Activated naive CD4-positive, alpha-beta T cell treated with Interleukin-2 at 50 U/mL for 16 hours (primary cell): ENCODE data around the gene ZNF883.
"Not testable (repeated sequence)": the region's sequence is repeated elsewhere in the genome, so short reads cannot be mapped to it uniquely, and the experiment has no call there.

Source experiments
- DNase-seq: peaks from one replicate; pipeline ENCODE4 v3.0.0-alpha.2; 2020

The ZNF883 gene

DNA sequence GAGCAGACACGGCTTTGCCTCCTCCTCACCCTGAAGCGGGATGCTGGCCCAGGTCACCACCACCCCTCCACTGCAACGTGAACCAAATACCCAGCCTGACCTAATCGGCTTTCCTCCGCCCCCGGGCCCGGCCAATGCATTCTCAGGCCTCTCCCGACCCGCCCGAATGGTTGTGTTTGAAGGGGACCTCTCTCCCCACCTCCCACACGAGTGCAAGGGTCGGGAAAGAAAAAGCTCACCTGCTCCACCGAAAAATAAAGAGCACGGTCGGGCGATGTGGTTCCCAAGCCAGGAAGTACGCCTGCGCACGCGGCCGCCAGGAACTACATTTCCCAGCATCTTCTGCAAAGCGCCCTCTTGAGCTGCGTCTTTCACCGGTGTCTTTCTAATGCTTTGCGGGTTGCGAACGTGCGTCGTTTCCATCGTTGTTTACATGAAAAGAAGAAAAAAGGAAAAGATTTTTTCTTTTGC is at the start of gene ZNF883:
Gene ZNF883 (minus strand): TSS at position 282 of the 471 bp plus-strand sequence.
- peak; percentile 11 for DNase-seq

DNA sequence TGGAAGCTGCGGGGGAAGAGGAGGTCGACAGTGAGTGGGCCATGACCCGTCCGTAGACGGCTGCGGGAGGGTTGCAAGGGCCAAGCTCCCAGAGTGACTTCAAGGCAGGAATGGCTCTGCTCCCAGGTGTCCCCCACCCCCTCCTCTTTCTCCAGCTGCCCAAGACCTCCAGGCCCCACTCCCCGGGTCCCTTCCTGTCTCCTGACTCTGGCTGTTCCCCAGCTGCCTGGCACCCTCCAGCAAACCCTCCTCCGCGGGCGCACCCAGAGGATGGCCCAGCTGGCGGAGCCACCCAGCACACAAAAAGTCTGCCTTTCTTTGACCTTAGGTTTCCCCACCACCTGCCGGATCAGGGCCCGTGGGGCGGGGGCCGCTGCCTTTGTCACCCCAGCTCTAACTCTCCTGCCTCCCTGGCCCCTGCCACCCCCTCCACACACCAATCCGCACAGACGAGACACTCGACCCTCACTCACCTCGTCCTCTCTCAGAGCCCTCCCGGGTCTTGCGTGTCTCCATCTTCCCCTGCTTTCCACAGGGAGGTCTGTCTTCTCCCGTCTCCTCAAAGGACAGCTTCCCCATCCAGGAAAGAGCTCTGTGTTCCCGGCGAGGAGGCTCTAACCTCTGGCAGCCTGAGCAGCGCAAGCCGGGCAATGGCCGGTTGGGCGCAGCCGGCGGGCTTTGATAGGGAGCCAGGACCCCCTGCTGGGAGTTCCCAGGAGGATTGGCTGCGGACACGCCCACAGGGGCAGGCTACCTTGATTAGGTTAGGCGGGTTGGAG is 49.3 kb upstream of the ZNF883 start:
- not testable (repeated sequence) for DNase-seq

DNA sequence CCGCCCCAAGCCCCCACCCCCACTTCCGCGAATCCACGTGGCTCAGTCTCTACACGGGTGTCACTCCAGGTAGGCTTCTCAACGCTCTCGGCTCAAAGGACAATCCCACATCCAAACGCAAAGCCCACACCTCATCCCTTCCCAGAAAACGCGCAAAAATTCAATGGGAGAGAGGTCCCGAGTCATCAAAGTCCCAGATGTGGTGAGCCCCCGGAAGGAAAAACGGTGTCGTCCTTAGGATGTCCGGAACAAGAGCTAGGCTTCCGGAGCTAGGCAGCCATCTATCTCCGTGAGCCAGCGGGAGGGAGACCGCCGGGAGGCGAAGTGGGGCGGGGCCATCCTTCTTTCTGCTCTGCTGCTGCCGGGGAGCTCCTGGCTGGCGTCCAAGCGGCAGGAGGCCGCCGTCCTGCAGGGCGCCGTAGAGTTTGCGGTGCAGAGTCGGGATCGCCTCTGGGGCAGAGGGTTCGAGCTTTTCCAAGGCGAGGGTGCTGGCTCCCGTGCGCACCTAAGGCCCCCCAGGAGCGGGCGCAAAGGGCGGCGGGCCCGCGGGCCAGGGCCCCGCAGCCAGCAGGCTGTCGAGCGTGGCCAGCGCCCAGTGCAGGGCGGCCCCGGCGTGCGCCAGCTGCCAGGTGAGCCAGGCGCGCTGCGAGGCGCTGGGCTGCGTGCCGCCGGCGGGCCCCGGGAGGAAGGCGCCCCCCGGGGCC is 47.7 kb upstream of the ZNF883 start:
- DNase-seq = peak; percentile 9

DNA sequence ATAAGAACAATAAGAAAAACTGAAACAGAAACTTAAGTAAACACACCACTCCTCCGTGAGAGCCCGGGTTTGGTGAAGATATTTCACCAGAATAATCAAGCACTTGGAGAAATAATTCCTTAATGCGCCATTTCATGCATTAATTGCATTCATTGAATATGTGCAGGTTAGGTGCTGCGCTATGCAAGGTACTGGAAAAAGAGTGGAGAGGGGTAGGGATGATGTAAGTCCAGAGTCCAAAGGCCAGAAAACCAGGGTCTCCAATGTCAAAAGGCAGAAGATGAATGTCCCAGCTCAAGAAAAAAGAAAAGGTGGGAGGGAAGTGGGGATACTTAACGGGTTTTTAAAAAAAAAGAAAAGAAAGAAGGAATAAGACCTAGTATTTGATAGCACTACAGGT is 45.2 kb upstream of the ZNF883 start:
- DNase-seq = no peak

DNA sequence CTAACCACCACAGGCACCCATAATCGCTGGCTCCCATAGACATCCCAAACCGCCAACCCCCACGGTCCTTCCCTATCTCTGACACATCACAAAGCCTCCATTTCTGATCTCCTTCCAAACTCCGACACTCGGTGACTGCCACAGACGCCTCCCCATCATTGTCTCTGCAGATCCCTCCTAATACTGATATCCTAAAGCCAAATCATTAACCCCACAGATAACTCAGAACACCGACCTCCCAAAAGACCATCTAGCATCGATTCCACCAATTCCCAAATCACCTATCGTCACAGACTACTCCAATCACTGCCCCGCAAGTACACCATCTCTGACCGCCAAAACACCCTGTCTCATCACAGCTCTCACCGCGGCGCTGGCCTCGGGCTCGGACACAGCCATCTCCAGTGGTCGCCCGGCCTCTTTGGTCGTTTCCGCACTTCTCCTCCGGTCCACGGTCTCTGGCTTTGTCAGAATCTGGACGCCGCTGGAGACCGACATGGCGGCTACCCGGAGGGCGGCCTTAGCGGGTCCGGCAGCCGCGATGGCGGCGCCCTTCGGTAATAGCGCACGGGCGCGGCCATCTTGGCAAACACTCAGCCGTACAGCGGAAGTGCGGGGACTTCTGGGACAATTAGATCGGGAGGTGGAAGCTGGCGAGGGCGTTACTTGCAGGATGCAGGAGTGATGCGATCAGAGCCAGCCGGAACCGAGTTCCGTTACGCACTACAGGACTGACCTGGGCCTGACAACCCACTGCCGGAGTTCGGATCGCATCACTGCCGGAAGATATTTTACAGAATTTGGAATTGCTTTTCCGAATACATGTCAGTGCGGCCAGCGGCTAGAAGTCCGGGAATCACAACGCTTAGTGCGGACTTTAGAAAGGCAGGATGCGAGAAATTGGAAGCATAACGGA is 44.5 kb upstream of the ZNF883 start, which contains the start of gene ZFP37:
Gene ZFP37 (minus strand): TSS at position 534 of the 916 bp plus-strand sequence. CDS start 36 bp downstream, at position 498.
- DNase-seq = peak; percentile 78

DNA sequence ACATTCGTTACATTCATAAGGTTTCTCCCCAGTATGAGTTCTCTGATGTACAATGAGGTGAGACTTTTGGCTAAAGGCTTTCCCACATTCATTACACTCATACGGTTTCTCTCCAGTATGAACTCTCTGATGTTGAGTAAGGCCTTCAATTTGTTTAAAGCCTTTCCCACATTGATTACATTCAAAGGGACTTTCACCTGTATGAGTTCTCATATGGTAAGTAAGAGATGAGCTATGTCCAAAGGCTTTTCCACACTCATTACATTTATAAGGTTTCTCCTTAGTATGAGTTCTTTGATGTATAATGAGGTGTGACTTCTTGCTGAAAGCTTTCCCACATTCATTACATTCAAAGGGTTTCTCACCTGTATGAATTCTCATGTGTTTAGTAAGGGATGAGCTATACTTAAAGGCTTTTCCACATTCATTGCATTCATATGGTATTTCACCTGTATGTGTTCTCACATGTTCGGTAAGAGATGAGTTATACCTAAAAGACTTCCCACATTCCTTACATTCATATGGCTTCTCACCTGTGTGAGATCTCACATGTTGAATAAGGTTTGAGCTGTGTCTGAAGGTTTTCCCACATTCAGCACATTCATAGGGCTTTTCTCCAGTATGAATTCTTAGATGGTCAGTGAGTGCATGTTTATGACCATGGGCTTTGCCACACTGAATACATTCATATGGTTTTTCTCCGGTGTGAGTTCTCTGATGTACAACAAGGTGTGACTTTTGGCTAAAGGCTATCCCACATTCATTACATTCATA is 31.1 kb upstream of the ZNF883 start:
- no peak for DNase-seq

DNA sequence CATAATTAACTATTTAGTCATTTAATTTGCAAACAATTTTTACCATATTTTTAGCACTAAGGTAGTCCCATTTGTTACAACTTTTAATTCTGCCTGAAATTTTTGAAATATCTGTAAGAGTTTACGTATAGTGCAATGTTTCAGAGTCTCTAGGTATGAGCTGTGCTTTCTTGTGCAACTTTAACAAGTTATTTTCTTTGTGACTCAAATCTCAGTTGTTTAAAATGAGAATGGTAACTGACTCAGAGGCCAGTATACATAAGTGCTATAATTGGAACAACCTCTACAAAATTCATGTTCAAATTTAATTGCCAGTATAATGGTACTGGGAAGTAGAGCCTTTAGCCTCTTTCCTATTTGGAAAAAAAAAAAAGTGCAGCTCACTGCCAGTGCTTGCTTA is 14.2 kb upstream of the ZNF883 start:
- DNase-seq = no peak

DNA sequence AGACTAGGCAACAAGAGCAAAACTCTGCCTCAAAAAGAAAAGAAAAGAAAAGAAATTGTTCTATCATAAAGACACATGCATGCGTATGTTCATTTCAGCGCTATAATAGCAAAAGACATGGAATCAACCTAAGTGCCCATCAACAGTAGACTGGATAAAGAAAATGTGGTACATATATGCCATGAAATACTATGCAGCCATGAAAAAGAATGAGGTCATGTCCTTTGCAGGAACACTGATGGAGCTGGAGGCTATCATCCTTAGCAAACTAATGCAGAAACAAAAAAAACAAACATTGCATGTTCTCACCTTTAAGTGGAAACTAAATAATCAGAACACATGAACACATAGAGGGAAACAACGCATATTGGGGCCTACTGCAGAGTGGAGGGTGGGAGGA is 6.3 kb upstream of the ZNF883 start:
- DNase-seq = no peak

DNA sequence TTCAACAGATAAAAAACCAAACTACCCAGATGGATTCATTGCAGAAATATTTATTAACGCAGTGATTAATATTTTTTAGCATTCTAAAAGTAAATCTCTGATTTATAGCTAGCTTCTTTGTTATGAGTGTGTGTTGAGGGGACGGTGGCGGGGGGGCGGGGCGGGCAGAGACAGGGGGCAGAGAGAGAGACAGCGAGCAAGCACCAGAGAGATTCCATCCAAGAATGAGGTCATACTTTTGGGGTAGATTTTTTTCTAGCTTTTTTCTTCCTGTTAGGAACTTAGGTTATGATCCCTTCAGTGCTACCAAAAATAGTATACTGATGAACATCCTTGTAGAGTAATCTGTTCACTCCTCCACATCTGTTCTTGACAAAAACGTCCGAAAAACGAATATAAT is 500 bp upstream of the ZNF883 start:
- no peak for DNase-seq

DNA sequence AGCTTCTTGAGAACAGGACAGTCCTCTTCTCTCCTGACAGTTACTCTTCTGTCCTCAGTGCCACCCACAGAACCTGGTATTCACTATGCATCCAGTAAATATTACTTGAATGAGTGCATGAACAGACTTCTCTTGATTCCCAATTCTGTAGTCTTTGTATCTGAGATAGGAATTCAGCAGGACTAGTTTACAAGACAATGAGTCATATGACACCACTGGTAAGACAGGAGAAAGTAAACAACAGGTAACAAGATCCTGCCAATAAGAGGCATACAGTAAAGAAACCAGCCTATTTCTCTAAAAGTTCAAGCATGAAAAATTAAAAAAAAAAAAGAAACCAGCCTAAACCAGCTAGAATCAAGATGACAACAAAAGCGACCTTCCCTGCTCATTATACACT is 6.2 kb downstream of the ZNF883 start:
- DNase-seq = no peak

DNA sequence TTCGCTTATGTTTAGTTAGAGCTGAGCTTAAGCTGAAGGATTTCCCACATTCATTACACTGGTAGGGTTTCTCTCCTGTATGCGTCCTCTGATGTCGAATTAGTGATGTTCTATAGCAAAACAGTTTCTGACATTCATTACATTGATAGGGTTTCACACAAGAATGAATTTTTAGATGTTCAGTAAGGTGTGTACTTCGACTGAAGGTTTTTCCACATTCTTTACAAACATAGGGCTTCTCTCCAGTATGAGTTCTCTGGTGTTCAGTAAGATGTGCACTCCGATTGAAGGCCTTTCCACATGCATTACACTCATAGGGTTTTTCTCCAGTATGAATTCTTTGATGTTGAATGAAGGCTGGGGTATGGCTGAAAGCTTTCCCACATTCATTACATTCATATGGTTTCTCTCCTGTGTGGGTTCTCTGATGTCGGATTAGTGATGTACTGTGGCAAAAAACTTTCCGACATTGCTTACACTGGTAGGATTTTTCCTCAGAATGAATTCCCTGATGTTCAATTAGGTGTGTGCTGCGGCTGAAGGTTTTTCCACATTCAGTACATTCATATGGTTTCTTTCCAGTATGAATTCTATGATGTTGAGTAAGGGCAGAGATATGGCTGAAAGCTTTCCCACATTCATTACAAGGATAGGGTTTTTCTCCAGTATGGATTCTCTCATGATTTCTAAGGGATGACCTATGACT is 14.6 kb downstream of the ZNF883 start:
- DNase-seq = no peak

DNA sequence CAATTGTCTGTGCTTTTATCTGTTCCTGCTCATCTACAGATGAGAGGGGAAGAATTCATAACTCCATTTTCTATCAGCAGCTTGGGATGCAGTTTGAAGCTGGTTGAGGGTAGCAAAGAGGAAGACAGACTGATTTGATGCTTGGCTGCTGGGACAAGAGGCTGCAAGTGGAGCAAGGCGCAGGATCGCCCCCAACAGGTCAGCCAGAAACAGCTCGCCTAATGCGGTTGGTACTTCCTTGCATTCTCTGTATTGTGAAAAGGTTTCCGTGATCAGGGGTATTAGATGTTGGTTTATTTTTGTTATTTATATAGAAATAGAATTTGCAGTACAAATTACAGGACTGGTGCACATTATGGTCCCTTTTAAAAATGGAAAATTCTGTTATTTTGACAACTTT is 40.6 kb downstream of the ZNF883 start:
- no peak for DNase-seq

DNA sequence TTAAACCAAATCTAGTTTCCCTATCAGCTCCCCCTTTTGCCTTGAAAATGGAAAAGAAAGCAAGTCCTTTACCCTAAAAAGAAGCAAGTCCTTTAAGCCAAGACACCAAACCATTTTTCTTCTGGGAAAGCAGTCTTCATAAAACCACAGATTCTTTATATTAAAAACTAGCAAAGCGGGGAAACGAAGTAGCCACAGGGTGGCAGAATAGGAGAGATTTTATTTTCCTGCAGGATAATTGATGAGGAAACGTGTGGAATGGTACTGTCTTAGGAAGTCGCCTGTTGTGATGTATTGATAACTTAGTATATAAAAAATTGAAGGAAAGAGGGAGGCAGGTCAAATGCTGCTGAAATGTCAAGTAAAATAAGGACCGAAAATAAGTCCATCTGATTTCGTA is 41.1 kb downstream of the ZNF883 start:
- no peak for DNase-seq

DNA sequence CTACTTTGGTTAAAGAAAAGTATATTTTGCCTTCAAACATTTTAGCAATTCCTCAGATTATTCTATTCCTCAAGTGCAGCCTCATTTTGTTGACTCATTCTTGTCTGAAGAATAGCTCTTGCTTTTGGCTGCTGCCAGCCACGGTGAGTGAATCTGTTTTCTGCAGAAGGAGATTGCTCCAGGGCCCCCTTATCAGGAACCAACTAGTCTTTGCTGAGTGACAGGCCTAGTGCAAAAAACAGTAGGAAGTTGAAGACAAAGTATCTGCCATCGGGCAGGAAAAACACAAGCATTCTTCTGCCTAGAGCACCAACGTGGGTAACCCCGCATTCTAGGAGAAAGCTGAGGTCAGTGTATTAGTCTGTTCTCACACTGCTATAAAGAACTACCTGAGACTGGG is 42.3 kb downstream of the ZNF883 start:
- DNase-seq = no peak

DNA sequence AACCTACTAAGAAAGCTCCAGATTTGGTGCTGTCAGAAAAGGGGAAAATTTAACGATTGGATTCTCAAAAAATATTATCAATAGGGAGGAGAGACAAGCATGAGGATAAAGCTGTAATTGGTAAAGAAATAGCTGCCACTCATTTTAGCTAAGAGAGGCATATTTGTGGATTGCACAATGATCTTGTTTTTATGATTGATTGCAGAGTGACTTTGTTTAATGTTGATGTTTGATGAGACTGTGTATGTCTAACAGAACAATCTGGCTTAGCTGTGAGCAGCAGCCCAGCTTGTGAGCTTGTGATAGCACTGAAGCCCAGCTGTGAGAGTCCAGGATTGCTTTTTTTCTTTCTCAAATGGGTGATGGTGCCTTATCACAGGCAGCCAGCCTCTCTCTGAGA is 56.4 kb downstream of the ZNF883 start:
- no peak for DNase-seq

DNA sequence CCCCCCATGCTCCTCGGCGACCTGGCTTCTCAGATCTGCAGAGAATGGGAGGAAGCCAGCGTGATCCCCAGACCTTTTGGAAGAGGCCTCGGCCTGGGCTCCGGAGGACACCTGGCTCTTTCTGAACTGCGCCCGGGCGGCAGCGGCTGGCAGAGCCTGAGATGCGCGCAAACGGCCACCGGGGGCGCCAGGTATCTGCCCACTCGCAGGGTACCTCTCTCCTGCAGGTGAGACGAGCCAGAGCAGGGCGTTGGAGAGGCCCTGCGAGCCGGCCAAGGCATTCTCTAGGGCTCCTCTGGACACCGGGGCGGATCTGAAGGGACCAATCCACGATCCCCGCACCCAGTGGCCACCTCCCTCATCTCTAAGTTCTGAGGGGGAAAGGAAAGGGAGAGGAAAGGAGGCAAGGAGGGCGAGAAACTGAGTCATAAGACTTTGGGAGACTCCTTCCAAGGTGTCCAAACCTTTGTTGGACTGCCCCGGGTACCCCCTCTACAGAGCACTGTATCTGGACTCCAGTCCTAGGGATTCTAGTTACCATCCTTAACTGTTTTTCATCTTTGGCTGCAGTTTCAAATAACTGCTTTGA is 66.3 kb downstream of the ZNF883 start:
- DNase-seq = no peak

DNA sequence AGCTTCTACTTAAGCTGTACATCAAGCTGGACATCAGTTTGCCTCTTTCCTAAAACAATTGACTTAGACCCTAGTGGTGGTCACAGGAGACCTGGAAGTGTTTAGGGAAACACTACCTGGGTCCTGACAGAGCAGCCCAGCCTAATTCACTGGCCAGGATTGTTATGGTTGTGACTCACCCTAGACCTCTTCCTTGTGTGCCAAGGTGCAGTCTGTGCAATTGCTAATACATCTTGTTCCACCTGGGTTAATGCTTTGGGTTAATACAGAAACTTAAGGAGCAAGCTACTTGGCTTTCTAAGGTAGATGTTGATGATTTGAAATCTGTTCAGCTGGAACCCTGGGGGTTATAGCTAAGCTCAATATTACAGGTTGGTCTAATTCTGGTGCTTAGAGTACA is 72.6 kb downstream of the ZNF883 start:
- no peak for DNase-seq

DNA sequence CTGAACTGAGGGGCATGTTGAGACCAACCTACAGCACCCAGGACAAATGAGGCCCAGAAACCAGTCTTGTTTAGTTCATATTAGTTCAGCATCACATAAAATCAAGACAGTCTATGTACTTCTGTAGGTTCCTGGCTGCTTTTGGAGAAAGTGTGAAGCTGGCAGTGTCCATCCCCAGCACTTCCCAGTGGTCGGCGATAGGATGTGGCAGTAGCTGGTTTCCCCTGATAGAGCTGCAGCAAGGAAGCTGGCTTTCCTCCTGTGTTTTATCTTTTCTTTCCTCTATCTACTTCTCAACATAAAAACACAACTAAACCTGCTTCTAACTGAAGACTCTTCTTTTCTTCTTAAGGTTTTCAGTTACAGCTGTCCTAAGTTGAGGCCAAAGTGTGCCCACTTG is 78.3 kb downstream of the ZNF883 start:
- no peak for DNase-seq

DNA sequence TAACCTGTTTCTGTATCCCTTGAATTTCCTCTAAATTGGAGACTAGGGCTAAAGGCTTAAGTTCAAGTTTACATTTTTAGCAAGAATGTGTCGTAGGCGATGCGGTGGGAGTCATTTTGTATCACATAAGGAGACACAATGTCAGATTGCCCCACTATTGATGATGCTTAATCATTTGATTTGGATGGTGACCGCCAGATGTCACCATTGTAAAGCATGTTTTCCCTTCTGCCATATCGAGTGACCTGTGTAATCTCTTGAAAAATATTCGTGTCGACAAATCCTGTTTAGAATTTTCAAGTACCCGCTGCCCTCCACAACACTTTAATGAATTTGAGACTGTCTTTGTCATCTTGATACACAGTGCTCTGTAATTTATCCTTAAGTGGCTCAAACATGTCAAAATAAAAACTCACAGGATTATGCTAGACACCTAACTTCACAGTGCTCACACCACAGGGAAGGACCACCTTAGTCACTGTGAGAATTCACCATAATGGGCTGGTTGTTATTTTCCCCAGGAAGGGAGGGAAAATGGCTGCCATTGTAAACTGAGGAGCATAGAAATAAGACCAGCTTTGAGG is 86.8 kb downstream of the ZNF883 start:
- DNase-seq = no peak

DNA sequence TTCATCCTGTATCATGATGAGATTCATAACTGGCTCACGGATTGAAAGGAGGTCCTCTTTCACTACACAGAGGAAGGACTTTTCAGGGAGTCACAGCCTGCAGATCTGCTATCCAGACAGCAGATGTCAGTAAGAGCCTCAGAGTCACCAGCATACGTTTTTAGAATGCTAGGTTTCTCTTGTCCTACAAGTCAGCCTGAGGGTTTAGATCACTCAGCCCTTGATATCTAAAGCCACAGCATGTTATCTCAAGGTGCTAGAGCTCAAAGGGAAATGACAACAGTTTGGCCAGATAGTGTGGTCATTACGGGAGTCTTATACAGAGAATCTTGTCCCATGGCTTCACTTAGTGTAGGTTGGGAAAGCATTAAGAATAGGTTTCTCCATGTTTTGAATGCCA is 90.4 kb downstream of the ZNF883 start:
- no peak for DNase-seq

DNA sequence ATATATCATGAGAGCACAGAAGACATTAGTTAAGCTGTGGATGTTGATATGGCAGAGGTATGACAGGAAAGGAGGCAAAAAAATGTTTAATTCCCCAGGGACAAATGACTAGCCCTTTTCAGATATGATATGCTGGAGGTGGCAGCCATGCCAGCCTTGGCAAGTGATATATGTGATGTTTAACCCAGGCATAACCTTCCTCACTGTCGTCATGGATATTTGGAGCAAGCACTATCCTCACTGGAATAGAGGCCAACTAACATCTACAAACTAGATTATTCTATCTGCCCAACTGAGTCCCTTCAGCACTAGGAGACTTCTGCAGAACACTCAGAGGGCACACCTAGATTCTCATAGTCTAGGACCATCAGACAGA is 94.0 kb downstream of the ZNF883 start:
- no peak for DNase-seq
